Medulla oblongata (tissue), 1 donor: ENCODE data around the gene SYDE1.

ENCODE experiments used
- DNase-seq: peaks from one replicate; pipeline ENCODE4 v3.0.0-alpha.2; 2015; ENCODE audit errors: extremely low spot score

SYDE1 gene

GRCh38 chr19:15125232-15126067 lies 18.2 kb downstream of the SYDE1 start:
- peak; percentile 98 for DNase-seq

- DNase-seq: peak; percentile 33
These were observed 19.1 kb downstream of the SYDE1 start for GRCh38 chr19:15126131-15126910.

GRCh38 chr19:15128162-15128770 lies 21.1 kb downstream of the SYDE1 start:
- no peak for DNase-seq

- DNase-seq: no peak
These were observed 22.8 kb downstream of the SYDE1 start for GRCh38 chr19:15129856-15130585.

- DNase-seq: no peak
These were observed 29.2 kb downstream of the SYDE1 start for GRCh38 chr19:15136234-15136954.

- no peak for DNase-seq
These were observed 30.6 kb downstream of the SYDE1 start for GRCh38 chr19:15137777-15138176.

GRCh38 chr19:15138427-15138826 lies 31.2 kb downstream of the SYDE1 start:
- no peak for DNase-seq

GRCh38 chr19:15141143-15141542 lies 33.9 kb downstream of the SYDE1 start:
- DNase-seq: no peak

- no peak for DNase-seq
These were observed 35.1 kb downstream of the SYDE1 start for GRCh38 chr19:15142313-15142712.

GRCh38 chr19:15144046-15144646 lies 36.9 kb downstream of the SYDE1 start:
- DNase-seq: no peak

- DNase-seq: no peak
These were observed 39.9 kb downstream of the SYDE1 start for GRCh38 chr19:15147090-15147489.

- no peak for DNase-seq
These were observed 42.5 kb downstream of the SYDE1 start for GRCh38 chr19:15149737-15150136.

GRCh38 chr19:15154002-15154612 lies 46.9 kb downstream of the SYDE1 start:
- DNase-seq: peak; percentile 9

GRCh38 chr19:15155296-15155695 lies 48.1 kb downstream of the SYDE1 start:
- no peak for DNase-seq

GRCh38 chr19:15156391-15156790 lies 49.2 kb downstream of the SYDE1 start:
- DNase-seq: no peak

- no peak for DNase-seq
These were observed 52.0 kb downstream of the SYDE1 start for GRCh38 chr19:15159251-15159650.

- DNase-seq: no peak
These were observed 54.1 kb downstream of the SYDE1 start for GRCh38 chr19:15161028-15161984.
